GM23338 (cell line): ENCODE measurements around the gene HTR2B. TPM values are rescaled to one million over a fixed set of nuclear protein-coding genes. Genes with fewer than 3 reads are reported as not detected.

Experiments
- ATAC-seq: fragments of 200-7000 bp; cut with Tn5 transposase; 3 replicates; pipeline ENCODE4 v1.9.1; 2020
- DNase-seq: peaks from one replicate; pipeline ENCODE4 v3.0.0-alpha.2; 2015; ENCODE audit warnings: low spot score
- H2AFZ ChIP-seq: fragments of 200-600 bp; sonication (generic); 2 replicates; pipeline ENCODE4 v1.8.0; 2016; ENCODE audit warnings: antibody characterized with exemption, mild to moderate bottlenecking, moderate library complexity
- H3F3A ChIP-seq: fragments of 200-600 bp; sonication (generic); replicated peaks from 2 replicates; pipeline ENCODE4 v1.8.0; 2017; ENCODE audit warnings: antibody characterized with exemption, mixed run types, low read depth
- H3K27ac ChIP-seq: fragments of 200-600 bp; sonication (generic); 2 replicates; pipeline ENCODE4 v1.6.1; 2016; ENCODE audit warnings: low read depth
- H3K27me3 ChIP-seq: fragments of 200-600 bp; sonication (generic); 2 replicates; pipeline ENCODE4 v1.8.0; 2016; ENCODE audit warnings: mild to moderate bottlenecking, mixed run types, moderate library complexity; ENCODE audit not compliant: insufficient read depth
- H3K36me3 ChIP-seq: fragments of 200-600 bp; sonication (generic); 2 replicates; pipeline ENCODE4 v1.8.0; 2016; ENCODE audit warnings: mild to moderate bottlenecking; ENCODE audit not compliant: insufficient read depth
- H3K4me1 ChIP-seq: fragments of 200-600 bp; sonication (generic); 2 replicates; pipeline ENCODE4 v1.8.0; 2016; ENCODE audit warnings: mild to moderate bottlenecking, moderate library complexity; ENCODE audit not compliant: insufficient read depth
- H3K4me2 ChIP-seq: fragments of 200-600 bp; sonication (generic); 2 replicates; pipeline ENCODE4 v1.7.1; 2017; ENCODE audit warnings: mixed run types
- H3K4me3 ChIP-seq: fragments of 200-600 bp; sonication (generic); 2 replicates; pipeline ENCODE4 v1.6.1; 2016; ENCODE audit warnings: mixed run types
- H3K79me2 ChIP-seq: fragments of 200-600 bp; sonication (generic); replicated peaks from 2 replicates; pipeline ENCODE4 v1.8.0; 2017; ENCODE audit warnings: mild to moderate bottlenecking; ENCODE audit not compliant: insufficient read depth
- H3K9me2 ChIP-seq: fragments of 200-600 bp; sonication (generic); 2 replicates; pipeline ENCODE4 v1.8.0; 2017; ENCODE audit not compliant: insufficient read depth
- H4K20me1 ChIP-seq: fragments of 200-600 bp; sonication (generic); replicated peaks from 2 replicates; pipeline ENCODE4 v1.8.0; 2017; ENCODE audit warnings: mild to moderate bottlenecking; ENCODE audit not compliant: insufficient read depth
- H3K27ac Mint-ChIP-seq: 2 replicates; pipeline ENCODE4 v1.8.0; 2020; ENCODE audit warnings: inconsistent platforms, mild to moderate bottlenecking, moderate library complexity, mixed read lengths
- H3K27me3 Mint-ChIP-seq: 3 replicates; pipeline ENCODE4 v1.8.0; 2022; ENCODE audit warnings: low read depth, mild to moderate bottlenecking, moderate library complexity, mixed read lengths, inconsistent platforms; ENCODE audit not compliant: insufficient read depth, poor library complexity
- H3K36me3 Mint-ChIP-seq: 3 replicates; pipeline ENCODE4 v1.8.0; 2021; ENCODE audit warnings: low read depth, mild to moderate bottlenecking, inconsistent platforms, moderate library complexity, mixed read lengths
- H3K4me1 Mint-ChIP-seq: 3 replicates; pipeline ENCODE4 v1.8.0; 2020; ENCODE audit warnings: mild to moderate bottlenecking, inconsistent platforms, mixed read lengths
- H3K4me3 Mint-ChIP-seq: 3 replicates; pipeline ENCODE4 v1.8.0; 2021; ENCODE audit warnings: moderate library complexity, mild to moderate bottlenecking, inconsistent platforms, mixed read lengths
- H3K9me3 Mint-ChIP-seq: 3 replicates; pipeline ENCODE4 v1.8.0; 2020; ENCODE audit warnings: moderate library complexity, mild to moderate bottlenecking, inconsistent platforms, mixed read lengths
- EZH2 ChIP-seq: fragments of 200-600 bp; sonication (generic); IDR thresholded peaks from one replicate; pipeline ENCODE4 v1.8.0; 2017; ENCODE audit warnings: antibody characterized with exemption, mild to moderate bottlenecking, low read depth; ENCODE audit not compliant: unreplicated experiment
- EZH2phosphoT487 ChIP-seq: fragments of 200-600 bp; sonication (generic); IDR thresholded peaks from one replicate; pipeline ENCODE4 v1.8.1; 2018; ENCODE audit warnings: antibody characterized with exemption; ENCODE audit not compliant: unreplicated experiment
- JUNB ChIP-seq: IDR thresholded peaks from one replicate; pipeline ENCODE4 v1.6.1; 2016; ENCODE audit warnings: antibody characterized with exemption; ENCODE audit not compliant: unreplicated experiment
- NANOG ChIP-seq: IDR thresholded peaks from 2 replicates; pipeline ENCODE4 v1.6.1; 2016; ENCODE audit warnings: antibody characterized with exemption, borderline replicate concordance
- POLR2AphosphoS5 ChIP-seq: IDR thresholded peaks from 2 replicates; pipeline ENCODE4 v1.6.1; 2016; ENCODE audit warnings: antibody characterized with exemption, low read depth
- STAT1 ChIP-seq: IDR thresholded peaks from one replicate; pipeline ENCODE4 v1.6.1; 2016; ENCODE audit warnings: antibody characterized with exemption; ENCODE audit not compliant: unreplicated experiment
- ZNF114 ChIP-seq: fragments of 250-450 bp; sonication (Bioruptor Pico); IDR thresholded peaks from 2 replicates; pipeline ENCODE4 v1.5.0; 2020; ENCODE audit warnings: mild to moderate bottlenecking, moderate library complexity
- ZNF331 ChIP-seq: fragments of 250-450 bp; sonication (Bioruptor Pico); IDR thresholded peaks from 2 replicates; pipeline ENCODE4 v1.5.0; 2020; ENCODE audit warnings: low read depth, mild to moderate bottlenecking, moderate library complexity
- polyA plus RNA-seq: library from polyadenylated mRNA; unstranded; fragments of >200 nt; fragmentation: Nextera tagmentation; extraction: Ambion mirVana; gene quantifications from 2 replicates; pipeline ENCODE4 v1.2.1, GENCODE V29; 2016
- total RNA-seq: library from RNA; depleted of rRNA; stranded (reverse); fragments of >200 nt; shearing (Covaris generic); gene quantifications from 2 replicates; pipeline ENCODE4 v1.2.3, GENCODE V29; 2014
- TF ChIP-seq, protein P1 (sequence below): IDR thresholded peaks from 2 replicates; pipeline ENCODE4 v1.6.1; 2016; ENCODE audit warnings: antibody characterized with exemption
- TF ChIP-seq, protein P2 (sequence below): IDR thresholded peaks from one replicate; pipeline ENCODE4 v1.6.1; 2018; ENCODE audit warnings: antibody characterized with exemption; ENCODE audit not compliant: unreplicated experiment
- TF ChIP-seq, protein P3 (sequence below), 2 experiments: fragments of 200-600 bp in 1 of 2; sonication (generic) in 1 of 2; conservative IDR thresholded peaks; 2 replicates each; pipeline versions ENCODE4 v1.5.1 to v1.6.1; 2016 to 2017; ENCODE audit warnings: antibody characterized with exemption in 2 of 2, low read depth in 2 of 2, mild to moderate bottlenecking in 2 of 2, moderate library complexity in 1 of 2

Gene HTR2B
- total and polyA plus RNA-seq, 2 experiments from 2014 or later = 0.16 TPM; not detected in 1

DNA sequence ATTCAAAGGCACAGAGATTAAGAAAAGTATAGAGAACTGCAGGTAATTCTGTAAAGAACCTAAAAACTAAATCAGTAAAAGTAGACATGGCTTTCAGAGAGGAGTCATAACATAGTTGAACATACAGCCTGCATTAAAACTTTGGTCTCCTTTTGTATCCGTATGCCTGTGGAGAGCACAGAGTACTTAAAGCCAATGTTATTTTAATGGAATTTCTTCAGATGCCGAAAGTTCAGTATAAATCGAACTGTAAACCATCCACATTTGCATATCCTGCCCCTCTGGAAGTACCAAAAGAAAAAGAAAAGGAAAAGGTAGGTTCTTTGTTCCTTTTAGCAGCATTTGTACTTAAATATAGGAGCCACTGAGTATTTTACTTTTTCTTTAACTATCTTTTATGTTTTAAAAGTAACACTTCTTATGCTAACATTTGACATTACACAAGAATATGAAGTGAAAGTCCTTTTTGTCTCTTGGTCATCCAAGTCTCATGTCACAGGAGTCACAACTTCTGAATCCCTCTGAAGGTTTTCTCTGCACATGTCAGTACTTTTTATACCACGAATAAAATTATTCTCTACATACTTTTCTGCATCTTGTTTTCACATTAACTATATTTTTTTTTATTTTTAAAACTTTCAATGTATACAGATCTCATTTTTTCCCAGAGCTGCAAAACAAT, 38.7 kb upstream of the HTR2B start:
- H2AFZ ChIP-seq = no peak overlapping the region
- H3K4me3 ChIP-seq = peak overlapping the region; percentile 8
- H3K36me3 Mint-ChIP-seq = peaks cover 52% of the 10 kb centered on the region
- no peaks in the 10 kb centered on the region for H4K20me1 ChIP-seq
- H3K9me3 Mint-ChIP-seq = no peaks in the 10 kb centered on the region
- peak overlapping the region; percentile 27 for H3K27ac ChIP-seq
- no peaks in the 10 kb centered on the region; the same call in 1 of the 2 replicates for H3F3A ChIP-seq
- no peaks in the 10 kb centered on the region for H3K27me3 ChIP-seq
- H3K4me3 Mint-ChIP-seq = no peak overlapping the region
- peak; percentile 34 for DNase-seq
- no peak; the same call in 2 of the 3 replicates for ATAC-seq
- TF ChIP-seq JUNB (no peak), ZNF114 (CRISPR knock-in tag) (no peak), ZNF331 (no peak), EZH2 (no peak), POLR2AphosphoS5 (no peak)
- TF ChIP-seq, protein P1, sequence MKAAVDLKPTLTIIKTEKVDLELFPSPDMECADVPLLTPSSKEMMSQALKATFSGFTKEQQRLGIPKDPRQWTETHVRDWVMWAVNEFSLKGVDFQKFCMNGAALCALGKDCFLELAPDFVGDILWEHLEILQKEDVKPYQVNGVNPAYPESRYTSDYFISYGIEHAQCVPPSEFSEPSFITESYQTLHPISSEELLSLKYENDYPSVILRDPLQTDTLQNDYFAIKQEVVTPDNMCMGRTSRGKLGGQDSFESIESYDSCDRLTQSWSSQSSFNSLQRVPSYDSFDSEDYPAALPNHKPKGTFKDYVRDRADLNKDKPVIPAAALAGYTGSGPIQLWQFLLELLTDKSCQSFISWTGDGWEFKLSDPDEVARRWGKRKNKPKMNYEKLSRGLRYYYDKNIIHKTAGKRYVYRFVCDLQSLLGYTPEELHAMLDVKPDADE = no peak
- TF ChIP-seq, protein P2, sequence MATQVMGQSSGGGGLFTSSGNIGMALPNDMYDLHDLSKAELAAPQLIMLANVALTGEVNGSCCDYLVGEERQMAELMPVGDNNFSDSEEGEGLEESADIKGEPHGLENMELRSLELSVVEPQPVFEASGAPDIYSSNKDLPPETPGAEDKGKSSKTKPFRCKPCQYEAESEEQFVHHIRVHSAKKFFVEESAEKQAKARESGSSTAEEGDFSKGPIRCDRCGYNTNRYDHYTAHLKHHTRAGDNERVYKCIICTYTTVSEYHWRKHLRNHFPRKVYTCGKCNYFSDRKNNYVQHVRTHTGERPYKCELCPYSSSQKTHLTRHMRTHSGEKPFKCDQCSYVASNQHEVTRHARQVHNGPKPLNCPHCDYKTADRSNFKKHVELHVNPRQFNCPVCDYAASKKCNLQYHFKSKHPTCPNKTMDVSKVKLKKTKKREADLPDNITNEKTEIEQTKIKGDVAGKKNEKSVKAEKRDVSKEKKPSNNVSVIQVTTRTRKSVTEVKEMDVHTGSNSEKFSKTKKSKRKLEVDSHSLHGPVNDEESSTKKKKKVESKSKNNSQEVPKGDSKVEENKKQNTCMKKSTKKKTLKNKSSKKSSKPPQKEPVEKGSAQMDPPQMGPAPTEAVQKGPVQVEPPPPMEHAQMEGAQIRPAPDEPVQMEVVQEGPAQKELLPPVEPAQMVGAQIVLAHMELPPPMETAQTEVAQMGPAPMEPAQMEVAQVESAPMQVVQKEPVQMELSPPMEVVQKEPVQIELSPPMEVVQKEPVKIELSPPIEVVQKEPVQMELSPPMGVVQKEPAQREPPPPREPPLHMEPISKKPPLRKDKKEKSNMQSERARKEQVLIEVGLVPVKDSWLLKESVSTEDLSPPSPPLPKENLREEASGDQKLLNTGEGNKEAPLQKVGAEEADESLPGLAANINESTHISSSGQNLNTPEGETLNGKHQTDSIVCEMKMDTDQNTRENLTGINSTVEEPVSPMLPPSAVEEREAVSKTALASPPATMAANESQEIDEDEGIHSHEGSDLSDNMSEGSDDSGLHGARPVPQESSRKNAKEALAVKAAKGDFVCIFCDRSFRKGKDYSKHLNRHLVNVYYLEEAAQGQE = no peak
- H3K27ac Mint-ChIP-seq = peak overlapping the region; percentile 43; the same call in 1 of the 2 replicates
- H3K4me1 Mint-ChIP-seq = peaks cover 20% of the 10 kb centered on the region; the same call in 2 of the 3 replicates
- H3K79me2 ChIP-seq = no peaks in the 10 kb centered on the region
- peaks cover 12% of the 10 kb centered on the region; the same call in 1 of the 2 replicates for H3K36me3 ChIP-seq
- H3K4me1 ChIP-seq = peaks cover 35% of the 10 kb centered on the region
- peak overlapping the region; percentile 28 for H3K4me2 ChIP-seq
- no peaks in the 10 kb centered on the region for H3K9me2 ChIP-seq
- no peaks in the 10 kb centered on the region for H3K27me3 Mint-ChIP-seq

DNA sequence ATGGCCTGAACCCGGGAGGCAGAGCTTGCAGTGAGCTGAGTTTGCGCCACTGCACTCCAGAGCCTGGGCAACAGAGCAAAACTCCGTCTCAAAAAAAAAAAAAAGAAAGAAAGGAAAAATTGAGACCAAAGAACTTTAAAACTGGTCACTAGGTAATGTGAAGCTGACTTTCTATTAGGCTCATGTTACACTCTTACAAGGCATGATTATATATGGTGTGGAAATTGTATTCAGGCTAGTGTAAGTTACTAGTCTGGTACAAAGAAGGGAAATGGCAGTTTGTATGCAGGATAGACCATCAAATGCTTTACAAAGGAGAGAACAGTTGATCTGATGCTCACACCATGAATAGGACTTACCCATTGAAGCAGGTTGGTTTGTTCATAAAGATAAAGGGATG, 38.2 kb upstream of the HTR2B start:
- H3K79me2 ChIP-seq = no peaks in the 10 kb centered on the region
- peak overlapping the region; percentile 27 for H3K27ac ChIP-seq
- Mint-ChIP-seq H3K4me3 (no peak overlapping the region), H3K36me3 (peaks cover 47% of the 10 kb centered on the region), H3K27me3 (no peaks in the 10 kb centered on the region), H3K9me3 (no peaks in the 10 kb centered on the region), H3K27ac (peak overlapping the region; percentile 43; the same call in 1 of the 2 replicates), H3K4me1 (peaks cover 20% of the 10 kb centered on the region; the same call in 2 of the 3 replicates)
- H3K4me1 ChIP-seq = peaks cover 35% of the 10 kb centered on the region
- peak; percentile 26 for DNase-seq
- H3K9me2 ChIP-seq = no peaks in the 10 kb centered on the region
- no peaks in the 10 kb centered on the region for H4K20me1 ChIP-seq
- TF ChIP-seq EZH2 (no peak), EZH2phosphoT487 (no peak), NANOG (no peak; the same call in none of the 2 replicates), JUNB (no peak), ZNF114 (CRISPR knock-in tag) (no peak), STAT1 (no peak), ZNF331 (no peak), POLR2AphosphoS5 (no peak)
- TF ChIP-seq, protein P3, sequence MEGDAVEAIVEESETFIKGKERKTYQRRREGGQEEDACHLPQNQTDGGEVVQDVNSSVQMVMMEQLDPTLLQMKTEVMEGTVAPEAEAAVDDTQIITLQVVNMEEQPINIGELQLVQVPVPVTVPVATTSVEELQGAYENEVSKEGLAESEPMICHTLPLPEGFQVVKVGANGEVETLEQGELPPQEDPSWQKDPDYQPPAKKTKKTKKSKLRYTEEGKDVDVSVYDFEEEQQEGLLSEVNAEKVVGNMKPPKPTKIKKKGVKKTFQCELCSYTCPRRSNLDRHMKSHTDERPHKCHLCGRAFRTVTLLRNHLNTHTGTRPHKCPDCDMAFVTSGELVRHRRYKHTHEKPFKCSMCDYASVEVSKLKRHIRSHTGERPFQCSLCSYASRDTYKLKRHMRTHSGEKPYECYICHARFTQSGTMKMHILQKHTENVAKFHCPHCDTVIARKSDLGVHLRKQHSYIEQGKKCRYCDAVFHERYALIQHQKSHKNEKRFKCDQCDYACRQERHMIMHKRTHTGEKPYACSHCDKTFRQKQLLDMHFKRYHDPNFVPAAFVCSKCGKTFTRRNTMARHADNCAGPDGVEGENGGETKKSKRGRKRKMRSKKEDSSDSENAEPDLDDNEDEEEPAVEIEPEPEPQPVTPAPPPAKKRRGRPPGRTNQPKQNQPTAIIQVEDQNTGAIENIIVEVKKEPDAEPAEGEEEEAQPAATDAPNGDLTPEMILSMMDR (conservative IDR thresholded peaks at IDR 0.05; ENCODE audit: low read depth in 2 of 2) = no peak
- no peak; the same call in 1 of the 3 replicates for ATAC-seq
- no peaks in the 10 kb centered on the region for H3K27me3 ChIP-seq
- peak overlapping the region; percentile 8 for H3K4me3 ChIP-seq
- H2AFZ ChIP-seq = no peak overlapping the region
- no peaks in the 10 kb centered on the region; the same call in 1 of the 2 replicates for H3F3A ChIP-seq
- peak overlapping the region; percentile 28; the same call in 1 of the 2 replicates for H3K4me2 ChIP-seq
- H3K36me3 ChIP-seq = peaks cover 12% of the 10 kb centered on the region; the same call in 1 of the 2 replicates
